ENCODE data around the gene TPBGL.

DNA sequence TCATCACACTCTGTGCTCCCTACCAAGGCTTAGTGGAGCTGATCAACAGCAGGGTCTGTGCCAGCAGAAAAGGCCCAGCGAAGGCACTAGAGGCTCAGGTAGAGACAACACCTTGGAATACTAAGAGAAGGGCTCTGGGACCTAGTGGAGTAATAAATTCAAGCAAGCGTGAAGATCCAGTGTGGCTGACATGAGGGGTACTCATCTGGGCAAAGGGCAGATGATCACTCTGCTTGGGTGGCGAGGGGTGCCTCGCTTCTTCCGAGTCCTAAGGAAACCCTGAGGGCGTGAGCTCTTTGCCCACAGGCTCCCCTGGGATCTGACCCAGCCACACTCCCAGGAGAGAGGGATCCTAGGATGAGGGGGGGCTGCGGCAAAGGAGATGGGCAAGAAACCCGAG lies 3.5 kb upstream of the TPBGL start:
- TF ChIP-seq, protein P1, sequence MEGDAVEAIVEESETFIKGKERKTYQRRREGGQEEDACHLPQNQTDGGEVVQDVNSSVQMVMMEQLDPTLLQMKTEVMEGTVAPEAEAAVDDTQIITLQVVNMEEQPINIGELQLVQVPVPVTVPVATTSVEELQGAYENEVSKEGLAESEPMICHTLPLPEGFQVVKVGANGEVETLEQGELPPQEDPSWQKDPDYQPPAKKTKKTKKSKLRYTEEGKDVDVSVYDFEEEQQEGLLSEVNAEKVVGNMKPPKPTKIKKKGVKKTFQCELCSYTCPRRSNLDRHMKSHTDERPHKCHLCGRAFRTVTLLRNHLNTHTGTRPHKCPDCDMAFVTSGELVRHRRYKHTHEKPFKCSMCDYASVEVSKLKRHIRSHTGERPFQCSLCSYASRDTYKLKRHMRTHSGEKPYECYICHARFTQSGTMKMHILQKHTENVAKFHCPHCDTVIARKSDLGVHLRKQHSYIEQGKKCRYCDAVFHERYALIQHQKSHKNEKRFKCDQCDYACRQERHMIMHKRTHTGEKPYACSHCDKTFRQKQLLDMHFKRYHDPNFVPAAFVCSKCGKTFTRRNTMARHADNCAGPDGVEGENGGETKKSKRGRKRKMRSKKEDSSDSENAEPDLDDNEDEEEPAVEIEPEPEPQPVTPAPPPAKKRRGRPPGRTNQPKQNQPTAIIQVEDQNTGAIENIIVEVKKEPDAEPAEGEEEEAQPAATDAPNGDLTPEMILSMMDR (IDR thresholded peaks at IDR 0.05 in 4 of 5, conservative IDR thresholded peaks at IDR 0.05 in 1 of 5) = no peak
- TF ChIP-seq POLR2A (IDR thresholded peaks at IDR 0.05) = no peak
